GM12872 (cell line): ENCODE data around the gene UBXN2A.

ENCODE experiments used
- TF ChIP-seq, protein P1 (sequence below): IDR thresholded peaks from 3 replicates; pipeline ENCODE4 v1.5.1; 2011; ENCODE audit warnings: low read depth, mild to moderate bottlenecking, low read length, moderate library complexity; ENCODE audit not compliant: insufficient read depth

UBXN2A gene

GRCh38 chr2:24010477-24011249, 70.4 kb downstream of the UBXN2A start:
- TF ChIP-seq, protein P1, sequence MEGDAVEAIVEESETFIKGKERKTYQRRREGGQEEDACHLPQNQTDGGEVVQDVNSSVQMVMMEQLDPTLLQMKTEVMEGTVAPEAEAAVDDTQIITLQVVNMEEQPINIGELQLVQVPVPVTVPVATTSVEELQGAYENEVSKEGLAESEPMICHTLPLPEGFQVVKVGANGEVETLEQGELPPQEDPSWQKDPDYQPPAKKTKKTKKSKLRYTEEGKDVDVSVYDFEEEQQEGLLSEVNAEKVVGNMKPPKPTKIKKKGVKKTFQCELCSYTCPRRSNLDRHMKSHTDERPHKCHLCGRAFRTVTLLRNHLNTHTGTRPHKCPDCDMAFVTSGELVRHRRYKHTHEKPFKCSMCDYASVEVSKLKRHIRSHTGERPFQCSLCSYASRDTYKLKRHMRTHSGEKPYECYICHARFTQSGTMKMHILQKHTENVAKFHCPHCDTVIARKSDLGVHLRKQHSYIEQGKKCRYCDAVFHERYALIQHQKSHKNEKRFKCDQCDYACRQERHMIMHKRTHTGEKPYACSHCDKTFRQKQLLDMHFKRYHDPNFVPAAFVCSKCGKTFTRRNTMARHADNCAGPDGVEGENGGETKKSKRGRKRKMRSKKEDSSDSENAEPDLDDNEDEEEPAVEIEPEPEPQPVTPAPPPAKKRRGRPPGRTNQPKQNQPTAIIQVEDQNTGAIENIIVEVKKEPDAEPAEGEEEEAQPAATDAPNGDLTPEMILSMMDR = no peak

DNA sequence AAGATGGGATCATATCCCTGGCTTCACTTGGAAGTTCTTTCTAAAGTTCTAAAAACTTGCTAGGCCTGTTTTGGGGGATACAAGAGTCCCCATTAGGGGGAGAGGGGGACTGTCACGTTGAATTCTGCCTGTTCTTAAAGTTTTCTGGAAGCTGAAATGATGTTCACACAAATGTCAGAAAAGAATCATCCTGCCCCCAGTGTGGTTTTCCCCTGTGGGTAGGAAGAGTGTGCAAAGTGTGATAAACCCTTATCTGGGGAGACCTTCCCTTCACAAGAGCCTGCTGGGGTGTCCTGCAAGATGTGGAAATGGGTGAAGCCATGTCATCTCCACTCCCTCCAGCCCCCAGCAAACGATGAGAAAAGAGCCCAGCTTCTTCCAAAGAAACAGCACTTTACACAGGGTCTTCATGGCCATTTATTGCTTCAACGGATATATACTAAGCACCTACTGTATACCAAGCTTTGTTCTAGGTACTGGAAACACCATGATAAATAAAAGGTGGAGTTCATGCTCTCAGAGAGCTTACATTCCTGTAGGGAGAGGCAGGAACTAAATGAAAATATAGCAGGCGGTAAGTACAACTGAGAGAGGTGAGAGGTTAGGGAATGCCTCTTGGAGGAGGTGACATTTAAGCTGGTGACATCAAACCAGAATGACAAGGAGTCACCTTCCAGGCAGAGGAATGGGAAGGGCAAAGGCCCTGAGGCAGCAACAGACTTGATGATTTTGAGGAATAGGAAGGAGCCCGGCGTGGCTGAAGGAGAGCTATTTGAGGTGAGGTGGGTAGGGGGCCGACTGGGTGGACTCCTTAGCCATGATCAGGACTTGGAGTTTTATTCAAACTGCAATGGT, 71.2 kb downstream of the UBXN2A start:
- TF ChIP-seq, protein P1 = no peak

DNA sequence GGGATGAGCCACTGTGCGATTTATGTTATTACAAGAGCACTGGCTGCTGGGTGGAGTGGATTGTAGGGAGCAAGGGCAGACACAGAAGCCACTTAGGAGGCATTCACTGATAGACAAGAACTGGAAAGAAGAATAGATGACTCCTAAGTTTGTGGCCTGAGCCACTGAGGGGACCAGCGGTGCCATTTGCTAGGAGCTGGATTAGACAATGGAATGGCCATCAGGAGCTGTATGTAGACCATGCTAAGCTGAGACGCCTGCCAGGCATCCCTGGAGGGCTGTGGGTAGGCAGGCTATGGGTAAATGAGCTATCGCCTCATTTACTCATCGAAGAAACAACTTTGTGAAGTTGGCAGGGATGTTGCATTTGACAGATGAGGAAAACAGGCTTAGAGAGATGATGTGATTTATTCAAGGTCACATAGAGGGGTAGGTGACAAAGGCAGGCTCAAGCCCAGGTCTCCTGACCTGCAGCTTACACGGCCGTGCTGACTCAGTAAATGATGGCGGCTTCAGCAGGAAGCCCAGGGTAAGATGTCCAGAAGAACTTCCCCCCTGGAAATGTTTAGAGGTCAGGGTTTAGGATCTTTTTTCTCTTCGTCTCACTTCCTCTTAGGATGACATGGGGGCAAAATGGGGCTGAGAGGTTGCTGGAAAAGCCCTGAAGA, 72.4 kb downstream of the UBXN2A start:
- TF ChIP-seq, protein P1 = no peak

DNA sequence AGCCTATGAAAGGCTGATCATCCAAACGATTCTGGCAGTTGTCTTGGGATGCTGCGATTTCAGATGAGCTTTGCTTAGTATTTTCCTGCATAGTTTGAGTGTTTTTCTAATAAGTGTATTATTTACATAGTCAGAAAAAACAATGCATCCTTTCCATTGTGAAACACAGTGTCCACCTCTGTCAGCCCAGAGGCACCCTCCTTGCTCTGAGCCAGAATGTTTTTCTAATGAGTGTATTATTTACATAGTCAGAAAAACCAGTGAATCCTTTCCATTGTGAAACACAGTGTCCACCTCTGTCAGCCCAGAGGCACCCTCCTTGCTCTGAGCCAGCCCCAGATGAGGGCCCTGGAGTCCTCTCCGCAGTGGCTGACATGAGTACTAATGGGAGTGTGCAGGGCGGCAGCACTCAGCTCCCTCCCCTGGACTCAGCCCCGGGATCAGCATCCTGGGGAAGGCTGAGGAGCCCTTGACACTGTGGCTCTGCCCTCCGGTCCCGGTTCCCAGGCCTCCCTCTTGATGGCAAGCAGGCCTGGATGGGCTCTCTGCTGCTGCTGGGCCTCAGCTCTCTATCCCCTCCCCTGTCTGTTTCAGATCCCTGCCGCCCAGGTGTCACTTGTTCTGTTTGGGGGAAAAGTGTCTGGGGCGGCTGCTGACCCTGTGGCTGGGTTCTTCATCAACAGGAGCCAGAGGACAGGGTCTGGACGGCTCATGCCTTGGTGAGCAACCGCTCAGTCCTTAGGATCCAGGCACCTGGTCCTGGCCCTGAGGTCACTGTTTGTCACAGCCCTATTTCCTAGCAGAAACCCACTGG, 75.5 kb downstream of the UBXN2A start:
- TF ChIP-seq, protein P1 = no peak

DNA sequence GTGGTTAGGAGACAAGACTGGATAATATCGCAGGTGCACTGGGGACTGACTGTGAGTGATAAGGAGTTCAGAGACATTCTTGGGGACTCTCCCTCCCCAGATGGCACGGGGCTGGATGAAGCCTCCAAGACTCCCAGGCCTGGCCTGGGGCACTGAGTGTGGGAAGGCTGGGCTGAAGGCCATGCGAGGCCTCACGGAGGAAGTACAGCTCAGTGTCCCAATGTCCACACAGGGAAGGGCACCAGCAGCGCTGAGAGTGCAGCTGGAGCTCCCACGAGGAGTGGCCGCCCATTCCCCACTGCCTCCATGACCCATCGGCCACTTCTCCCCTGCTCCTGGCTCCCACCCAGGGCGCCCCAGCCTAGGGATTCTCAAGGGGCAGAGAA, 76.1 kb downstream of the UBXN2A start:
- TF ChIP-seq, protein P1 = no peak

DNA sequence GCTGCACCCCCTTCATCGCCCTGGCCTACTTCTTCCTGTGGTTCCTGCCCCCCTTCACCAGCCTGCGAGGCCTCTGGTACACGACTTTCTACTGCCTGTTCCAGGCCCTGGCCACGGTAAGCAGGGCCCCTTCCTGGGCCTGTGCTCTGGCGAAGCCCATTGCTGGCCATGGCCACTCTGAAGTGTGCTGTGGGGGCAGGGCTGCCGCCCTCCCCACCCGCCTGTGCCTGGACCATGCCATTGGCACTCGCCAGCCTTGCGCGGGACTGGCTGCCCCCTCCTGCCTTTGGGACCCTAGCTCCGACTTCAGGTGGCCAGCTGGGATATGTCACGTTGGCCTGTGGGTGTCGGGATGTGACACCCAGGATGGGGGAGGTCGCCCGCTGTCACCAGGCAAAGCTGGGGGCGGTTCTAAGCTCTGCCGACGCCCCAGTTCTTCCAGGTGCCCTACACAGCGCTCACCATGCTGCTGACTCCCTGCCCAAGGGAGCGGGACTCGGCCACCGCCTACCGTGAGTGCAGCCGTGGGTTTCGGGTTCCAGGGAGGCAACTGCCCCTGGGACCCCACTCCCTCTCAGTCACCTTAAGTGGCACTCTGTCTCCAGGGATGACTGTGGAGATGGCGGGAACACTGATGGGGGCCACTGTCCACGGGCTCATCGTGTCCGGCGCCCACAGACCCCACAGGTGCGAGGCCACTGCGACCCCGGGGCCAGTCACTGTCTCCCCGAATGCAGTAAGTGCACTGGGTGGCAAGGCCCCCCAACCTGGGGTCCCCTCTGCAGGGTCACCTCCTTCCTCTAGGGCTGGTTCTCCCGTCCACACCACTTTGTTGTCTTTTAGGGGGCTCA, 76.8 kb downstream of the UBXN2A start:
- TF ChIP-seq, protein P1 = no peak
